ENCODE data around the gene DYNC1H1. TPM values are rescaled to one million over a fixed set of nuclear protein-coding genes. Genes with fewer than 3 reads are reported as not detected.
A peak's percentile ranks its signal among the peaks of the same experiment; 100 is the strongest.

Gene DYNC1H1
- total and polyA plus RNA-seq, 3 donors from 2014 or later, result 313 to 691 (median 538) TPM

GRCh38 chr14:101960225-101960624 lies 4.1 kb upstream of the DYNC1H1 start:
- Histone ChIP-seq H3K9me3 (no peaks in the 10 kb centered on the region), H3K4me1 (peaks cover 17% of the 10 kb centered on the region), H3K4me3 (no peak overlapping the region), H3K27ac (no peak overlapping the region), H3K27me3 (no peaks in the 10 kb centered on the region), H3K36me3 (ENCODE audit: low read depth, missing control alignments) (no peaks in the 10 kb centered on the region)
- TF ChIP-seq POLR2A (IDR thresholded peaks at IDR 0.05) (no peak), CTCF (IDR thresholded peaks at IDR 0.05) (peak in 2 of 3 experiments; percentile 5 to 25)
- no peak for DNase-seq
- 67 to 75% methylated on average over 13 of the region's 13 CpGs for WGBS, 2 donors
- intact Hi-C loops (cut with DNase I; ENCODE audit: low total_unique reads), result loop anchor here (10.0 kb wide), 1 partner anchor 195 kb away; the partner anchor contains the start of gene PPP2R5C

- 51 to 58% methylated on average over 11 to 19 of the region's 19 CpGs for WGBS, 2 donors
- intact Hi-C loops (cut with DNase I; ENCODE audit: low total_unique reads), result loop anchor here (10.0 kb wide), 1 partner anchor 196 kb away; the partner anchor contains the start of gene PPP2R5C
- TF ChIP-seq CTCF (IDR thresholded peaks at IDR 0.05), result peak; percentile 55 to 79 (median 73)
- no peak for TF ChIP-seq POLR2A (IDR thresholded peaks at IDR 0.05)
Measured at GRCh38 chr14:101961011-101961721, 3.2 kb upstream of the DYNC1H1 start.

GRCh38 chr14:101961746-101962502 lies 2.4 kb upstream of the DYNC1H1 start:
- Histone ChIP-seq H3K36me3 (ENCODE audit: low read depth, missing control alignments) (no peaks in the 10 kb centered on the region), H3K27ac (peak overlapping the region in 1 of 2 donors; percentile 47), H3K27me3 (no peaks in the 10 kb centered on the region), H3K4me1 (peaks cover 25% of the 10 kb centered on the region), H3K4me3 (no peak overlapping the region), H3K9me3 (no peaks in the 10 kb centered on the region)
- 79% methylated on average over 9 of the region's 9 CpGs for WGBS, 2 donors
- intact Hi-C loops (cut with DNase I; ENCODE audit: low total_unique reads), result loop anchor here (10.0 kb wide), 1 partner anchor 197 kb away; the partner anchor contains the start of gene PPP2R5C
- DNase-seq, result no peak
- TF ChIP-seq POLR2A (IDR thresholded peaks at IDR 0.05) (no peak), CTCF (IDR thresholded peaks at IDR 0.05) (no peak)

More at GRCh38 chr14:101961011-101961721, 3.2 kb upstream of the DYNC1H1 start:
- Histone ChIP-seq H3K36me3 (ENCODE audit: low read depth, missing control alignments) (no peaks in the 10 kb centered on the region), H3K4me3 (no peak overlapping the region), H3K4me1 (peaks cover 22% of the 10 kb centered on the region), H3K27ac (no peak overlapping the region), H3K9me3 (no peaks in the 10 kb centered on the region), H3K27me3 (no peaks in the 10 kb centered on the region)
- peak; percentile 80 for DNase-seq

- peaks cover 25% of the 10 kb centered on the region for H3K4me1 ChIP-seq
- H3K27ac ChIP-seq, result peak overlapping the region in 1 of 2 donors; percentile 47
- peak; percentile 75 for DNase-seq
- 40 to 51% methylated on average over 5 of the region's 5 CpGs for WGBS, 2 donors
- no peak overlapping the region for H3K4me3 ChIP-seq
- H3K36me3 ChIP-seq (ENCODE audit: low read depth, missing control alignments), result no peaks in the 10 kb centered on the region
- TF ChIP-seq POLR2A (IDR thresholded peaks at IDR 0.05), result no peak
- no peak for TF ChIP-seq CTCF (IDR thresholded peaks at IDR 0.05)
- H3K9me3 ChIP-seq, result no peaks in the 10 kb centered on the region
- intact Hi-C loops (cut with DNase I; ENCODE audit: low total_unique reads), result loop anchor here (10.0 kb wide), 1 partner anchor 198 kb away; the partner anchor contains the start of gene PPP2R5C
- no peaks in the 10 kb centered on the region for H3K27me3 ChIP-seq
Measured at GRCh38 chr14:101962503-101962874, 1.9 kb upstream of the DYNC1H1 start.
